ENCODE measurements around the gene DENND6B. TPM values are rescaled to one million over a fixed set of nuclear protein-coding genes. Genes with fewer than 3 reads are reported as not detected.
"Not testable (repeated sequence)": the region's sequence is repeated elsewhere in the genome, so short reads cannot be mapped to it uniquely, and the experiment has no call there.

Gene DENND6B
- total RNA-seq, 4 donors from 2014 or later = 2.9 to 15.5 (median 8.0) TPM

- Histone ChIP-seq H3K9me3 (no peaks in the 10 kb centered on the region), H3K4me3 (no peak overlapping the region), H3K4me1 (no peaks in the 10 kb centered on the region), H3K27me3 (no peaks in the 10 kb centered on the region), H3K36me3 (no peaks in the 10 kb centered on the region), H3K27ac (no peak overlapping the region)
- intact Hi-C loops (cut with DNase I; ENCODE audit: low total_unique reads) = no loop called here
- TF ChIP-seq POLR2A (IDR thresholded peaks at IDR 0.05) = no peak
- no peak for TF ChIP-seq CTCF (IDR thresholded peaks at IDR 0.05)
- DNase-seq = no peak
These were observed 12.1 kb upstream of the DENND6B start for GRCh38 chr22:50338860-50339462.

GRCh38 chr22:50338042-50338573, 11.3 kb upstream of the DENND6B start:
- no peak overlapping the region for H3K4me3 ChIP-seq
- H3K9me3 ChIP-seq = no peaks in the 10 kb centered on the region
- H3K27me3 ChIP-seq = no peaks in the 10 kb centered on the region
- no peaks in the 10 kb centered on the region for H3K4me1 ChIP-seq
- no peak overlapping the region for H3K27ac ChIP-seq
- TF ChIP-seq POLR2A (IDR thresholded peaks at IDR 0.05) = no peak
- TF ChIP-seq CTCF (IDR thresholded peaks at IDR 0.05) = no peak
- no peaks in the 10 kb centered on the region for H3K36me3 ChIP-seq
- intact Hi-C loops (cut with DNase I; ENCODE audit: low total_unique reads) = no loop called here
- DNase-seq = no peak

GRCh38 chr22:50337262-50338041, 10.6 kb upstream of the DENND6B start:
- Histone ChIP-seq H3K36me3 (no peaks in the 10 kb centered on the region), H3K4me1 (no peaks in the 10 kb centered on the region), H3K9me3 (no peaks in the 10 kb centered on the region), H3K27ac (no peak overlapping the region), H3K27me3 (no peaks in the 10 kb centered on the region), H3K4me3 (no peak overlapping the region)
- no peak for DNase-seq
- intact Hi-C loops (cut with DNase I; ENCODE audit: low total_unique reads) = no loop called here
- TF ChIP-seq CTCF (IDR thresholded peaks at IDR 0.05) (no peak), POLR2A (IDR thresholded peaks at IDR 0.05) (no peak)

- DNase-seq; H3K27me3 ChIP-seq; H3K27ac ChIP-seq; H3K9me3 ChIP-seq; H3K4me3 ChIP-seq; intact Hi-C loops (cut with DNase I; ENCODE audit: low total_unique reads); H3K4me1 ChIP-seq; H3K36me3 ChIP-seq: not testable (repeated sequence)
These were observed 7.6 kb upstream of the DENND6B start for GRCh38 chr22:50334433-50334832.

DNA sequence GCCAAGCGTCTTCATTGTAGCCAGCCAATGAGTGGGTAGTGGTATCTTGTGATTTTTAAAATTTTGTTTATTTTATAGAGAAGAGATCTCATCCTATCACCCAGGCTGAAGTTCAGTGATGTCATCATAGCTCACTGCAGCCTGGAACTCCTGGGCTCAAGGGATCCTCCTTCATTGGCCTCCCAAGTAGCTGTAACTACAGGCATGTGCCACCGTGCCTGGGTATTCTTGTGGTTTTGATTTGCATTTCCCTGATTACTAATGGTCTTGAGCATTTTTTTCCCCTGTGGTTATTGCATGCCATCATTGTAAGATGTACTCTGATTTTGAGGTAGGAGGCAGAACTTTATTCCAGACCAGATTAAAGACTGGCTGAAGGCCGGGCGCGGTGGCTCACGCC, 2.4 kb upstream of the DENND6B start:
- Histone ChIP-seq H3K4me3 (no peak overlapping the region), H3K36me3 (no peaks in the 10 kb centered on the region), H3K27ac (no peak overlapping the region), H3K27me3 (no peaks in the 10 kb centered on the region), H3K4me1 (peaks cover 0 to 7% of the 10 kb centered on the region in 2 donors), H3K9me3 (no peaks in the 10 kb centered on the region)
- TF ChIP-seq CTCF (IDR thresholded peaks at IDR 0.05) (no peak), POLR2A (IDR thresholded peaks at IDR 0.05) (no peak)
- DNase-seq = no peak
- intact Hi-C loops (cut with DNase I; ENCODE audit: low total_unique reads) = no loop called here
